Measurements from ENCODE around the gene SLC25A45. TPM values are rescaled to one million over a fixed set of nuclear protein-coding genes. Genes with fewer than 3 reads are reported as not detected.
A peak's percentile ranks its signal among the peaks of the same experiment; 100 is the strongest.

SLC25A45 gene
- total and polyA plus RNA-seq, 2 of the 4 experiments (the other 2 are of a cell fraction) = 0.72 to 1.2 TPM

DNA sequence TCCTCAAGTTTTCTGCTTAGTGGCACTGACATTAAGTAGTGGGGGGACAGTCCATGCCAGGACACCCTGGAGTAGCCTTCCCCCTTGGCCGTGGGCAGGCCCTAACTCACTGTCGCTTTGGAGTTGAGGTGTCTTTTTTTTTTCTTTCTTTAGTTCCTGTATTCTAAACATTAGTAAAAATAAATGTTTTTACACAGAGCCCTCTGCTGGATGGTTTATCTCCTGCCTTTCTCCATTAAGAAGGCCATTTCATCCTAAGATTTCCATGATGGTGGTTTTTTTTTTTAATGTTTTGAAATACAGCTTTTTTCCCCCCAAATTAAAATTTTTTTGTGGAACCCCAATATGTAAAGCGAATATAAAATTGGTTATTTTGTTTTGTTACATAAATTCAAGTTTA lies 29.7 kb downstream of the SLC25A45 start:
- Histone ChIP-seq H2BK15ac (ENCODE audit: low read depth, low read length) (no peak overlapping the region), H3K4ac (ENCODE audit: low read depth, low read length) (no peak overlapping the region), H3K4me3 (ENCODE audit: insufficient read depth, low read depth, low read length) (no peak overlapping the region), H2AK9ac (replicated peaks; ENCODE audit: low read depth, low read length, poor library complexity) (no peak overlapping the region), H3K27ac (ENCODE audit: insufficient read depth, low read length) (no peak overlapping the region), H3K9ac (ENCODE audit: low read depth, low read length) (no peak overlapping the region), H2BK20ac (ENCODE audit: low read depth, low read length) (no peak overlapping the region), H2BK5ac (ENCODE audit: low read depth, low read length, poor library complexity, severe bottlenecking) (no peak overlapping the region), H3K79me1 (ENCODE audit: low read depth in 1 of 2, low read length in 2 of 2) (0 out of 4 replicates have a peak, but pooled peaks cover 0 to 4% of the 10 kb centered on the region in 2 experiments), H3K18ac (ENCODE audit: low read depth, low read length) (no peak overlapping the region), H4K5ac (ENCODE audit: low read depth, low read length) (no peak overlapping the region), H3K4me2 (ENCODE audit: low read depth, low read length) (no peak overlapping the region), H3K9me3 (ENCODE audit: control insufficient read depth, insufficient read depth, low read length) (no peaks in the 10 kb centered on the region), H3K9me1 (ENCODE audit: insufficient read depth, low read length) (peaks cover 9% of the 10 kb centered on the region; the same call in 1 of the 2 replicates), H4K8ac (ENCODE audit: low read depth in 2 of 2, low read length in 2 of 2) (no peak overlapping the region), H2AK5ac (ENCODE audit: low read depth, low read length) (0 out of 2 replicates have a peak overlapping the region, but pooled peaks have one; percentile 37), H4K91ac (ENCODE audit: insufficient read depth, low read depth, low read length) (no peak overlapping the region), H3K27me3 (ENCODE audit: control insufficient read depth, insufficient read depth, low read length) (peaks cover 19% of the 10 kb centered on the region), H3K14ac (replicated peaks; ENCODE audit: low read depth, low read length) (no peak overlapping the region), H4K20me1 (ENCODE audit: insufficient read depth, low read length) (peaks cover 15% of the 10 kb centered on the region), H3K36me3 (ENCODE audit: control insufficient read depth, insufficient read depth, low read length) (peaks cover 39% of the 10 kb centered on the region), H3K23ac (ENCODE audit: low read depth, low read length) (0 out of 2 replicates have a peak overlapping the region, but pooled peaks have one; percentile 7), H3K4me1 (ENCODE audit: control insufficient read depth, insufficient read depth, low read length) (peaks cover 8% of the 10 kb centered on the region), H2AFZ (replicated peaks; ENCODE audit: low read length, poor library complexity) (no peak overlapping the region), H3K56ac (ENCODE audit: extremely low read depth, insufficient read depth, low read length) (no peak overlapping the region), H2BK120ac (ENCODE audit: low read depth, low read length) (no peak overlapping the region)
- no TSS peak for BruUV-seq (replicated peaks)
- TF ChIP-seq POLR2A (IDR thresholded peaks at IDR 0.05; ENCODE audit: low read depth, low read length) (no peak), BHLHE40 (IDR thresholded peaks at IDR 0.05; ENCODE audit: low read depth, low read length) (no peak), MAZ (IDR thresholded peaks at IDR 0.05; ENCODE audit: borderline replicate concordance, low read depth, low read length) (no peak), CEBPB (IDR thresholded peaks at IDR 0.05; ENCODE audit: low read depth, low read length) (no peak), SMC3 (IDR thresholded peaks at IDR 0.05; ENCODE audit: low read depth, low read length) (peak; percentile 46), NFE2L2 (IDR thresholded peaks at IDR 0.05; ENCODE audit: low read depth, low read length) (no peak), MXI1 (IDR thresholded peaks at IDR 0.05; ENCODE audit: borderline replicate concordance, low read depth, low read length) (no peak), RAD21 (IDR thresholded peaks at IDR 0.05; ENCODE audit: low read length) (peak; percentile 26), MAFK (IDR thresholded peaks at IDR 0.05; ENCODE audit: low read depth, low read length) (no peak), CHD1 (IDR thresholded peaks at IDR 0.05; ENCODE audit: low read depth, low read length) (no peak)
- TF ChIP-seq, protein P1, sequence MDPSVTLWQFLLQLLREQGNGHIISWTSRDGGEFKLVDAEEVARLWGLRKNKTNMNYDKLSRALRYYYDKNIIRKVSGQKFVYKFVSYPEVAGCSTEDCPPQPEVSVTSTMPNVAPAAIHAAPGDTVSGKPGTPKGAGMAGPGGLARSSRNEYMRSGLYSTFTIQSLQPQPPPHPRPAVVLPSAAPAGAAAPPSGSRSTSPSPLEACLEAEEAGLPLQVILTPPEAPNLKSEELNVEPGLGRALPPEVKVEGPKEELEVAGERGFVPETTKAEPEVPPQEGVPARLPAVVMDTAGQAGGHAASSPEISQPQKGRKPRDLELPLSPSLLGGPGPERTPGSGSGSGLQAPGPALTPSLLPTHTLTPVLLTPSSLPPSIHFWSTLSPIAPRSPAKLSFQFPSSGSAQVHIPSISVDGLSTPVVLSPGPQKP (IDR thresholded peaks at IDR 0.05; ENCODE audit: borderline replicate concordance, low read depth, low read length) = no peak
- TF ChIP-seq, protein P2, sequence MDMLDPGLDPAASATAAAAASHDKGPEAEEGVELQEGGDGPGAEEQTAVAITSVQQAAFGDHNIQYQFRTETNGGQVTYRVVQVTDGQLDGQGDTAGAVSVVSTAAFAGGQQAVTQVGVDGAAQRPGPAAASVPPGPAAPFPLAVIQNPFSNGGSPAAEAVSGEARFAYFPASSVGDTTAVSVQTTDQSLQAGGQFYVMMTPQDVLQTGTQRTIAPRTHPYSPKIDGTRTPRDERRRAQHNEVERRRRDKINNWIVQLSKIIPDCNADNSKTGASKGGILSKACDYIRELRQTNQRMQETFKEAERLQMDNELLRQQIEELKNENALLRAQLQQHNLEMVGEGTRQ (IDR thresholded peaks at IDR 0.05; ENCODE audit: low read depth, low read length) = no peak
- TF ChIP-seq, protein P3, sequence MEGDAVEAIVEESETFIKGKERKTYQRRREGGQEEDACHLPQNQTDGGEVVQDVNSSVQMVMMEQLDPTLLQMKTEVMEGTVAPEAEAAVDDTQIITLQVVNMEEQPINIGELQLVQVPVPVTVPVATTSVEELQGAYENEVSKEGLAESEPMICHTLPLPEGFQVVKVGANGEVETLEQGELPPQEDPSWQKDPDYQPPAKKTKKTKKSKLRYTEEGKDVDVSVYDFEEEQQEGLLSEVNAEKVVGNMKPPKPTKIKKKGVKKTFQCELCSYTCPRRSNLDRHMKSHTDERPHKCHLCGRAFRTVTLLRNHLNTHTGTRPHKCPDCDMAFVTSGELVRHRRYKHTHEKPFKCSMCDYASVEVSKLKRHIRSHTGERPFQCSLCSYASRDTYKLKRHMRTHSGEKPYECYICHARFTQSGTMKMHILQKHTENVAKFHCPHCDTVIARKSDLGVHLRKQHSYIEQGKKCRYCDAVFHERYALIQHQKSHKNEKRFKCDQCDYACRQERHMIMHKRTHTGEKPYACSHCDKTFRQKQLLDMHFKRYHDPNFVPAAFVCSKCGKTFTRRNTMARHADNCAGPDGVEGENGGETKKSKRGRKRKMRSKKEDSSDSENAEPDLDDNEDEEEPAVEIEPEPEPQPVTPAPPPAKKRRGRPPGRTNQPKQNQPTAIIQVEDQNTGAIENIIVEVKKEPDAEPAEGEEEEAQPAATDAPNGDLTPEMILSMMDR (conservative IDR thresholded peaks at IDR 0.05; ENCODE audit: low read depth, low read length) = peak; percentile 48
- POLR2A ChIA-PET (ENCODE audit: unreplicated experiment) = no interaction called here
- CTCF ChIA-PET = interaction anchor here (0.6 to 0.7 kb wide), 2 partner anchors 41 to 155 kb away, joined by 3 to 4 read pairs; no protein-coding TSS in a partner anchor
- whole genome bisulfite sequencing, 2 experiments (ENCODE audit: extremely low coverage in 2 of 2, insufficient read length in 1 of 2) = no CpG with 5 or more reads among the region's 3 CpGs
- intact Hi-C loops (cut with micrococcal nuclease) = loop anchor here (1.0 kb wide), 1 partner anchor 35 kb away; no protein-coding TSS in a partner anchor
- ATAC-seq (ENCODE audit: low read depth) = no peak
- in situ Hi-C loops (cut with MboI; ENCODE audit: low sequenced_read_pairs) = no loop called here
- dilution Hi-C loops (cut with HindIII; ENCODE audit: low sequenced_read_pairs, unreplicated experiment) = no loop called here
- DNase-seq = peak; percentile 32
